ENCODE data around the gene CTNNA3.

- TF ChIP-seq, protein P1, sequence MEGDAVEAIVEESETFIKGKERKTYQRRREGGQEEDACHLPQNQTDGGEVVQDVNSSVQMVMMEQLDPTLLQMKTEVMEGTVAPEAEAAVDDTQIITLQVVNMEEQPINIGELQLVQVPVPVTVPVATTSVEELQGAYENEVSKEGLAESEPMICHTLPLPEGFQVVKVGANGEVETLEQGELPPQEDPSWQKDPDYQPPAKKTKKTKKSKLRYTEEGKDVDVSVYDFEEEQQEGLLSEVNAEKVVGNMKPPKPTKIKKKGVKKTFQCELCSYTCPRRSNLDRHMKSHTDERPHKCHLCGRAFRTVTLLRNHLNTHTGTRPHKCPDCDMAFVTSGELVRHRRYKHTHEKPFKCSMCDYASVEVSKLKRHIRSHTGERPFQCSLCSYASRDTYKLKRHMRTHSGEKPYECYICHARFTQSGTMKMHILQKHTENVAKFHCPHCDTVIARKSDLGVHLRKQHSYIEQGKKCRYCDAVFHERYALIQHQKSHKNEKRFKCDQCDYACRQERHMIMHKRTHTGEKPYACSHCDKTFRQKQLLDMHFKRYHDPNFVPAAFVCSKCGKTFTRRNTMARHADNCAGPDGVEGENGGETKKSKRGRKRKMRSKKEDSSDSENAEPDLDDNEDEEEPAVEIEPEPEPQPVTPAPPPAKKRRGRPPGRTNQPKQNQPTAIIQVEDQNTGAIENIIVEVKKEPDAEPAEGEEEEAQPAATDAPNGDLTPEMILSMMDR (conservative IDR thresholded peaks at IDR 0.05; ENCODE audit: low read depth, low read length) = no peak
- TF ChIP-seq POLR2A (IDR thresholded peaks at IDR 0.05; ENCODE audit: low read depth, low read length) (no peak), ELK1 (IDR thresholded peaks at IDR 0.05; ENCODE audit: borderline replicate concordance, low read depth, low read length) (no peak), NFE2L2 (IDR thresholded peaks at IDR 0.05; ENCODE audit: low read depth, low read length) (no peak), MXI1 (IDR thresholded peaks at IDR 0.05; ENCODE audit: borderline replicate concordance, low read depth, low read length) (no peak), MAFK (IDR thresholded peaks at IDR 0.05; ENCODE audit: low read depth, low read length) (no peak), CEBPB (IDR thresholded peaks at IDR 0.05; ENCODE audit: low read depth, low read length) (no peak)
Measured at GRCh38 chr10:66021423-66021822, 1674.6 kb downstream of the CTNNA3 start.
